NK-92 treated with Interleukin-12 subunit alpha and Interleukin-12 subunit beta, amount 100 ng/mL, for 24 hours (cell line): Measurements from ENCODE around the gene TMEM117.

Source experiments
- DNase-seq: peaks from one replicate; lab custom pipeline; 2025; lab: John Stamatoyannopoulos, UW

The TMEM117 gene

DNA sequence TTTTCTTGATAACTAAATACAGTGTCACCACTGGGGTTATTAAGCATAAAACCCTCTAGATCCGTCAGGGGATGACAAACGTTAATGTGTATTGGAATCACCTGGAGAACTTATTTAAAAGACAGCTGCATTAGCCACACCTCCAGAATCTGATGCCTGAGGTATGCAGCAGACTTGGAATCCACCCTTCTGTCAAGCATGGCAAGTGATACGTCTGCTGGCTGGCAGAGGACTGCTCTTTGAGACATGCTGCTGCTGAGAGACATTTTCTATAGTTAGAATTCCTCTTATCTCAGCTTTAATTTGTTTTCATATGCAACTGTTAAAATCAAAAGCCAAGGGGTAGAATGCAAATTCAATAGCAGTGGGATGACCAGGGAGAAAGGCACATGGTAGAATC, 544.0 kb downstream of the TMEM117 start:
- no peak for DNase-seq

- no peak for DNase-seq
These were observed 545.0 kb downstream of the TMEM117 start for GRCh38 chr12:44380861-44381260.

- no peak for DNase-seq
These were observed 545.5 kb downstream of the TMEM117 start for GRCh38 chr12:44381341-44381740.

GRCh38 chr12:44384136-44384535, 548.3 kb downstream of the TMEM117 start:
- DNase-seq = no peak

DNA sequence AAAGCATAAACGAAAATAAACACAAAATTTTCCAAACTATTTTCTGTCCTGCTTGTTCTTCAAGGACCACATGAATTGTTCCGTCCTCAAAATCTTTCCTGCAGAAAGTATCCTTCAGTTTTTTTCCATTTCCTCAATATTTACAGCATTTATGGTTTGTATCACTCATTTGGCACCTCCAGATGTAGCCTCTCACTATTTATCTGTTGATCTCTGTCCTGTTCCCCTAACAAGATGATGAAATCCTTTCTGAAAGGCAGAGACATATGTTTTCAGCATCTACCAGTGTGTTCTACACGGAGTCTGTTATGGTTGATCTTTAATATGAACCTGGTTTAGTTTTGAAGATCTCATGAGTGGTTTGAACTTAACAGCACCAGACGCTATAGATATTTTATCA, 550.1 kb downstream of the TMEM117 start:
- no peak for DNase-seq

GRCh38 chr12:44387581-44387980, 551.7 kb downstream of the TMEM117 start:
- DNase-seq = no peak

DNA sequence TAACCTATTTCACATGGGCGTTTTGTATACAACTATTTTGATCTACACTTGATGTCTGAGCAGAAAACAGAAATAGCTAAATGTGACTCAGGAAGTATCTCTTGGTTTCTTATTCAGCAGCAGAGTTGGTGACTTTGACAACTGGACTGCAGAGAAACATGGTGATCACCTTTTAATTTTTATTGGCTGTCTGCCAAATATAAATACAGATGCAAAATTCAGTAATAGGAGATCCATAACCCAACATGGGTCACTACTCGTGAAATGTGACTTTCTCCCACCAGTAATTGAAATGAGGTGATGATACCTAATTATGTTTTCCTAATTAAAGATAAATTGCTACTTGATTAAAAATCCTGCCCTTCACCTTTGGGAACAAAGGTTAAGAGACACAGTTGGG, 553.2 kb downstream of the TMEM117 start:
- no peak for DNase-seq

GRCh38 chr12:44389896-44390295, 554.0 kb downstream of the TMEM117 start:
- DNase-seq = no peak

DNA sequence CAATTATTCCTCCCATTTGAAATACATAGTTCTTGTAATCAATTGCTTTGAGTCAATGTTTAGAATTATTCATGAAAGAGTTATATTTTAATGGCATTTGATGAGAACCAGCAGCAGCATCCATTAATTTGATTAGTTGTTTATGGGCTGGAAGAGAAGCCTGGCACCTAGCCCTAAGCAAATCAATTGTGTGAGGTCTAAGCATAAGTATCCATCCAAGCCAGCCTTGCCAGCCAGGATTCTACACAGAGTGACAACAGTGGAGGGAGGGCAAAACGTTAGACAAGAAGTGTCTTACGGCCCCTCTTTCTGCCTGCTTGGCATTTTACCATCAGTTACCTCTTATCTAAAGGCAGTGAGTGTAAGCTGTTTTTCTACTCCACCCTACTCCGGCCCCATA, 561.8 kb downstream of the TMEM117 start:
- no peak for DNase-seq

DNA sequence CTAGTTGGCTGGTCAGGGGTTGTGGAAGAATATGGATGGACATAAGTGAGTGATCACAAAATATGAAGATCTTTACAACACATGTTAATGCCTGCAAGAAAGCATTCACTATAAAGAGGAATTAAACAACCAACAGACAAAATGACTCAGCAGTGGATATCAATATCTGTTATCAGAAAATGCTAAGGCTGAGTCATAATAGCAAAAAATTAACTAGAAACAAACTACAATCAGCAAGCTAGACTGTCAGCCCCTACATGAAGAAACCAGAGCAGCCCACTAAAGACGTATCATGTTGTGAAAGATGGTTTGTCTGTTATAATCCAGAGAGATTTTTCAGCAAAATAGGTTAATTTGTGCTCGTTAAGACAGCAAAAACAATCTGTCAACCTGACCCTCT, 567.3 kb downstream of the TMEM117 start:
- no peak for DNase-seq

- no peak for DNase-seq
These were observed 569.4 kb downstream of the TMEM117 start for GRCh38 chr12:44405297-44405696.

- DNase-seq = no peak
These were observed 586.7 kb downstream of the TMEM117 start for GRCh38 chr12:44422559-44422958.

DNA sequence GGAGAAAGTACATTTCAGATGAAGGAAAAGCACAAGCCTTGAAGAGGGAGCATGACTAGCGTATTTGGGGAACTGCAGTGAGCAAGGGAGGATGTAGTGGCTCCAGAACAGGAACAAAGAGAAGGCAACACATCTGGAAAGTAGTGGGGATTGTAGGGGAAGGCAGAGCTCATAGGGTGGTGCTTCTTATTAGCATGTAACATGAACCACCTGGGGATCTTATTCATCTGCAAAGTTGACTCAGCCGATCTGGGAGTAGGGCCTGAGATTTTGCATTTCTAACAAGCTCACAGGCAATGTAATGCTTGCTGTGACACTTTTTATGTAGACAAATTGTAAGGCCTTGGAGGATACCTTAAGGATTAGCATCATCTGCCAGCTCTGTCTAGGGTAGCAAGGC, 592.9 kb downstream of the TMEM117 start:
- no peak for DNase-seq

GRCh38 chr12:44431647-44432343, 595.9 kb downstream of the TMEM117 start:
- no peak for DNase-seq

DNA sequence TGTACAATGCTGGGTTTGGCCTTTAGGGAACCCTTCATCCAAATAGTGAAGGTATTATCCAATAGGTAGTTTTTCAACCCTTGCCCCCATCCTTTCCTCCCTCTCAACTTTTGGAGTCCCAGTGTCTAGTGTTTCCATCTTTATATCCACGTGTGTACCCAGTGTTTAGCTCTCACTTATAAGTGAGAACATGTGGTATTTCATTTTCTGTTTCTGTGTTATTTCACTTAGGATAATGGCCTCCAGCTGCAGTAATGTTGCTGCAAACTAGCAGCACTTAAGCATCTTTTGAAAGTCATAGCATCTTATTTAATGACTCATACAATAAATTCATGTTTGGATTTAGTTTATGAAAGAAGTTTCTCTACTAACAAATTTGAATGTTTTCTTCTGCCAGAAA, 597.8 kb downstream of the TMEM117 start:
- no peak for DNase-seq

DNA sequence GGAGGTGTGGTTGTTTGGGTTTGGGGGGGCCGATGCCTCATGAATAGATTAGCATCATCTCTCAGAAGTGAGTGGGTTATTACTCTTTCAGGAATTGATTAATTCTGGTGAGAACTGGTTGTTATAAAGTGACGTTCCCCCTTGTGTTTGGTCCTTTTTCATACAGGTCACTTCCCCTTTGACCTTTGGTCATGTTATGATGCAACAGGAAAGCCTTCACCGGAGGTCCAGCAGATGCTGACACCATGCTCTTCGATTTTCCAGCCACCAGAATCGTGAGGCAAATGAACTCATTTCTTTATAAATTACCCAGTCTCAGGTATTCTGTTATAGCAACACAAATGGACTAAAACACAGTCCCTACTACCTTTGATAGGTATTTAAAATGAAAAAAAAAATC, 600.9 kb downstream of the TMEM117 start:
- no peak for DNase-seq
